ENCODE measurements around the gene ANO1. TPM values are rescaled to one million over a fixed set of nuclear protein-coding genes. Genes with fewer than 3 reads are reported as not detected.
A peak's percentile ranks its signal among the peaks of the same experiment; 100 is the strongest.

ANO1 gene
- total RNA-seq, 4 donors from 2014 or later, result 5.1 to 17.5 (median 14.5) TPM

- intact Hi-C loops (cut with DNase I), result no loop called here
- peaks cover 0 to 14% (median 0%) of the 10 kb centered on the region in 4 donors for H3K27me3 ChIP-seq
- H3K36me3 ChIP-seq, result no peaks in the 10 kb centered on the region
- no peaks in the 10 kb centered on the region for H3K9me3 ChIP-seq
- H3K4me3 ChIP-seq, result no peak overlapping the region
- 85 to 96% methylated on average over 5 to 6 of the region's 17 CpGs for WGBS, 2 donors
- no peak overlapping the region for H3K27ac ChIP-seq
- no peak for DNase-seq
- H3K4me1 ChIP-seq, result no peaks in the 10 kb centered on the region
- TF ChIP-seq POLR2A (IDR thresholded peaks at IDR 0.05) (no peak), CTCF (IDR thresholded peaks at IDR 0.05) (peak in 1 of 6 experiments; percentile 18)
Observed at GRCh38 chr11:70167723-70168404, 89.7 kb downstream of the ANO1 start.

GRCh38 chr11:70168405-70168754 is 90.3 kb downstream of the ANO1 start:
- Histone ChIP-seq H3K36me3 (no peaks in the 10 kb centered on the region), H3K4me1 (no peaks in the 10 kb centered on the region), H3K4me3 (no peak overlapping the region), H3K9me3 (no peaks in the 10 kb centered on the region), H3K27ac (no peak overlapping the region), H3K27me3 (peaks cover 0 to 13% (median 0%) of the 10 kb centered on the region in 4 donors)
- TF ChIP-seq POLR2A (IDR thresholded peaks at IDR 0.05), result no peak
- no peak for TF ChIP-seq CTCF (IDR thresholded peaks at IDR 0.05)
- no peak for DNase-seq
- intact Hi-C loops (cut with DNase I), result no loop called here
- WGBS, 2 donors, result 84 to 100% methylated on average over 2 to 5 of the region's 6 CpGs

GRCh38 chr11:70169127-70169526 is 91.0 kb downstream of the ANO1 start:
- TF ChIP-seq CTCF (IDR thresholded peaks at IDR 0.05), result no peak
- no peak for TF ChIP-seq POLR2A (IDR thresholded peaks at IDR 0.05)
- Histone ChIP-seq H3K36me3 (no peaks in the 10 kb centered on the region), H3K4me3 (no peak overlapping the region), H3K4me1 (no peaks in the 10 kb centered on the region), H3K27me3 (peaks cover 0 to 13% (median 0%) of the 10 kb centered on the region in 4 donors), H3K9me3 (no peaks in the 10 kb centered on the region), H3K27ac (no peak overlapping the region)
- 40 to 70% methylated on average over 3 to 9 of the region's 11 CpGs for WGBS, 2 donors
- DNase-seq, result no peak
- intact Hi-C loops (cut with DNase I), result no loop called here

GRCh38 chr11:70169632-70170031 is 91.5 kb downstream of the ANO1 start:
- H3K27me3 ChIP-seq, result peaks cover 0 to 13% (median 0%) of the 10 kb centered on the region in 4 donors
- no peaks in the 10 kb centered on the region for H3K9me3 ChIP-seq
- no peaks in the 10 kb centered on the region for H3K4me1 ChIP-seq
- no peak overlapping the region for H3K4me3 ChIP-seq
- 82 to 83% methylated on average over 1 to 8 of the region's 8 CpGs for WGBS, 2 donors
- no peak for DNase-seq
- H3K27ac ChIP-seq, result no peak overlapping the region
- no peaks in the 10 kb centered on the region for H3K36me3 ChIP-seq
- TF ChIP-seq POLR2A (IDR thresholded peaks at IDR 0.05) (no peak), CTCF (IDR thresholded peaks at IDR 0.05) (no peak)
- intact Hi-C loops (cut with DNase I), result no loop called here

GRCh38 chr11:70170596-70171210 is 92.6 kb downstream of the ANO1 start:
- TF ChIP-seq POLR2A (IDR thresholded peaks at IDR 0.05) (no peak), CTCF (IDR thresholded peaks at IDR 0.05) (no peak)
- Histone ChIP-seq H3K36me3 (no peaks in the 10 kb centered on the region), H3K9me3 (no peaks in the 10 kb centered on the region), H3K4me3 (no peak overlapping the region), H3K27me3 (peaks cover 0 to 13% (median 0%) of the 10 kb centered on the region in 4 donors), H3K4me1 (no peaks in the 10 kb centered on the region), H3K27ac (no peak overlapping the region)
- DNase-seq, result no peak
- WGBS, 2 donors, result 72 to 90% methylated on average over 11 to 18 of the region's 22 CpGs
- intact Hi-C loops (cut with DNase I), result no loop called here
